Activated CD4-positive, alpha-beta T cell treated with anti-CD3 and anti-CD28 coated beads for 24 hours (primary cell): ENCODE data around the gene CEMP1.

Source experiments
- DNase-seq, 2 donors: peaks; one replicate each; pipeline ENCODE4 v3.0.0-alpha.2; 2020; ENCODE audit warnings: low read depth in 2 of 2

Gene CEMP1

GRCh38 chr16:2501946-2502895, 29.0 kb downstream of the CEMP1 start:
- DNase-seq: no peak

- peak; percentile 69 to 70 for DNase-seq
These were observed 30.1 kb downstream of the CEMP1 start for GRCh38 chr16:2500918-2501750.

- no peak for DNase-seq
These were observed 30.7 kb downstream of the CEMP1 start for GRCh38 chr16:2500430-2500917.

- no peak for DNase-seq
These were observed 31.2 kb downstream of the CEMP1 start for GRCh38 chr16:2499890-2500429.

- DNase-seq: no peak
These were observed 31.8 kb downstream of the CEMP1 start for GRCh38 chr16:2499454-2499853.

- DNase-seq: no peak
These were observed 32.5 kb downstream of the CEMP1 start for GRCh38 chr16:2498531-2499253.

GRCh38 chr16:2497695-2498484, 33.3 kb downstream of the CEMP1 start:
- no peak for DNase-seq

- no peak for DNase-seq
These were observed 34.0 kb downstream of the CEMP1 start for GRCh38 chr16:2497116-2497630.

- DNase-seq: no peak
These were observed 34.7 kb downstream of the CEMP1 start for GRCh38 chr16:2496223-2497115.

- DNase-seq: no peak
These were observed 36.2 kb downstream of the CEMP1 start for GRCh38 chr16:2495041-2495440.

- no peak for DNase-seq
These were observed 36.6 kb downstream of the CEMP1 start for GRCh38 chr16:2494616-2495015.

- DNase-seq: no peak
These were observed 37.6 kb downstream of the CEMP1 start for GRCh38 chr16:2493605-2494004.

- no peak for DNase-seq
These were observed 38.9 kb downstream of the CEMP1 start for GRCh38 chr16:2492292-2492691.

- no peak for DNase-seq
These were observed 40.8 kb downstream of the CEMP1 start for GRCh38 chr16:2490190-2491105.

- DNase-seq: no peak
These were observed 41.6 kb downstream of the CEMP1 start for GRCh38 chr16:2489581-2489980.

- no peak for DNase-seq
These were observed 43.2 kb downstream of the CEMP1 start for GRCh38 chr16:2487903-2488531.

GRCh38 chr16:2487517-2487842, 43.7 kb downstream of the CEMP1 start:
- DNase-seq: no peak
